GM12892 (cell line): ENCODE measurements around the gene RAET1E.
"Not testable (repeated sequence)": the region's sequence is repeated elsewhere in the genome, so short reads cannot be mapped to it uniquely, and the experiment has no call there.

ENCODE experiments used
- DNase-seq: peaks from one replicate; pipeline ENCODE4 v3.0.0; 2011; ENCODE audit not compliant: insufficient read length
- FAIRE-seq: peaks from 2 replicates; lab custom pipeline; 2011; peaks lifted over from hg19 to GRCh38; lab: Jason Lieb, UNC
- POLR2A ChIP-seq: IDR thresholded peaks from 2 replicates; pipeline ENCODE4 v1.6.1; 2011; ENCODE audit warnings: low read depth, low read length, control low read depth
- POLR2AphosphoS5 ChIP-seq: IDR thresholded peaks from 2 replicates; pipeline ENCODE4 v1.6.1; 2011; ENCODE audit warnings: low read depth, low read length, control low read depth
- TAF1 ChIP-seq: IDR thresholded peaks from 2 replicates; pipeline ENCODE4 v1.6.1; 2011; ENCODE audit warnings: low read depth, mild to moderate bottlenecking, control low read depth, low read length, borderline replicate concordance

The RAET1E gene

DNA sequence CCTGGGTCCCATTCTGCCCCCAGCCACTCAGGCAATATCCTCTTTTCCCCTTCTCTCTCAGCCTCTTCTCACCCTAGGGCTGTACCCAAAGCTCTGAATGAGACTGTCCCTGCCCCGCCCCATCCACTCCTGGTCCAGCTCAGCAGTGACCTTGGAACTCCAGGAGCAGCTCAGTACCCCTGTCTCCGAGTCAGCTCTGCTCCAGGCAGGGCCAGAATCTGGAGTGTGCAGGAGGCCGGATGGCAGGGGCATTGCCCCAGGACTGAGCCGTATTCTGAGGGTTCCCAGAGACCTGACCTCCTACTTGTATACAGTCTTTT lies 27.0 kb upstream of the RAET1E start:
- no peak for FAIRE-seq
- no peak for DNase-seq
- TF ChIP-seq POLR2AphosphoS5 (no peak), TAF1 (no peak), POLR2A (no peak)

DNA sequence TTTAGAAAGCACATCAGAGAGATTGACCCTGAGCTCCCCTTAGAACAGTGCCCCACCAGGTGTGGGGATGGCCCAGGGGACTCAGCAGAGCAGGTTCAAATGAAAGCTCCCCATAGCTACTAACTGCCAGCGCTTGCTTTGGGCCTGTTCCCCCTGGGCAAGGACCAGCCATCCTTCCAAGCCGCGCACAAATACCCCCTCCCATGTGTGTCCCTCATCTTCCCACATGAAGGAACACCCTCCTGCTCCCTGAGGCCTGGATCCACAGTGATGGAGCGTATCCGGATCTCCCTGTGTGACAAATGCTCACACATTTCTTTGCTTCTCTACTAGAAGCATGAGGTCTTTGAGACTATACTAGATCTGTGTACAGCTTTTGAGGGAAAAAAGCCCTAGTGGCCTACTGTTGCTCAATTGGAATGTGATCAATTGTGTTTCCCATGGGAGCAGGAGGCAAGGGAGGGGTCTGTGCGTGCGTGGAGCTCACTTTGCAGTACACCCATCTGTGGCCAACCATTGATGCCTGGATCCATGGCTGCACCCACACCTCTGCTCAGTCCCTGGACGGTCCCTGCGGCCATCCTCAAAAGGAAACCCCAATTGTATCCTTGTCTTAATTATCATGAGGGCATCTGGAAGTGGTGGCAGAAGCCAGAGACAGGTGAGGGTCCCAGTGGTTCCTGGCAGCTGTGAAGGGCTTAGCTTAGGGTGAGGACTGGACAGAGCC lies 26.5 kb upstream of the RAET1E start:
- no peak for TF ChIP-seq TAF1
- TF ChIP-seq POLR2AphosphoS5 = no peak
- TF ChIP-seq POLR2A = no peak
- no peak for FAIRE-seq
- no peak for DNase-seq

DNA sequence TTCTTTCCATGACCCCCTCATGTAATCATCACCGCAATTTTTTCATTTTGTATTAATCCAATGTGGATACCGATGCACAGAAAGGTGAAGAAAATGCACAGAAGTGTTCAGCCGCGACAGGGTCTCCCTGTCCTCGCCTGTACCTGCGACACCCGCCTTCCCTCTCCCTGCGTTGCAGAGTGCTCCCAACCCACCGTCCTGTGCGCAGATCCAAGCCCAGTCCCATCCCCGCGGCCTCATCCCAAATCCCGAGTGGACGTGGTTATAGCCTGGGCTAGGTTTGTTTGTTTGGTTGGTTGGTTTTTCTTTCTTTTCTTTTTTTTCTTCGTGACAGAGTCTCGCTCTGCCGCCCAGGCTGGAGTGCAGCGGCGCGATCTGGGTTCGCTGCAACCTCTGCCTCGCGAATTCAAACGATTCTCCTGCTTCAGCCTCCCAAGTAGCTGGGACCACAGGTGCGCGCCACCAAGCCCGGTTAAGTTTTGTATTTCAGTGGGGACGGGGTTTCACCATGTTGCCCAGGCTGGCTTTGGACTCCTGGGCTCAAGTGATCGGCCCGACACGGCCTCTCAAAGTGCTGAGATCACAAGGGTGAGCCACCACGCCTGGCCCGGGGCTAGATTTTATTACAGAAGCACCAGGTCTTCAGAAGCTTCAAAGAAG lies 25.5 kb upstream of the RAET1E start:
- DNase-seq (no peak), FAIRE-seq (no peak)
- TF ChIP-seq TAF1 (no peak), POLR2A (no peak), POLR2AphosphoS5 (no peak)

DNA sequence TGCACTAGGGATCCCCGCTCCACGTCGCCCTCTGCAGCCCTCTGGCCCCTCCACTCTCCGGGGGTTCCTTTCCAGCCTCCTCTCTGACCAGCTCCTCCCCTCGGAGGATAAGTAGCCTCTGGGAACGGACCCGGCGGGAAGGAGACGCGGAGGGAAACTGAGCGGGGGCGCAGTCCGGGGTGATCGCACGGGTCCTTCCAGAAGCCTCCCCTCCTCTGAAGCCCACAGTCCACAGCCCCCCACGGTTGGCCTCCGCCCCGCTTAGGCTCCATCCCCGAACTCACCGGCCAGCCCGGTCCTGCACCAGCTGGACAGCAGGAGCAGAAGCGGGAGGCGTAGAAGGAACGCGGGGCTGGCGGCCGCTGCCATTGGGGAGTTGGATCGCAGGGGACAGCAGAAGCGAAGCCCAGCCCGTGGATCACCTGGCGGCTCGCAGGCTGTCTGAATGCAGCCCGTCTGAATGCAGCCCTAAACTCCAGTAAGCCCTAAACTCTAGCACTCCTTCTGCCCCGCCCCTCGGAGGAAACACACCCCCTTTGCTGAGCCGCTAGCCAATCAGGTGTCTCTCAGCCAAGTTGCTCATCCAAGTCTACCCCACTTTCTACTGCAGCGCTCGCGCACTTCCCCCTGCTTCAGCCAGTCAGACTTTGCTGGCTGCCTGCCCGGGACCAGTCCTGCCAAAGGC lies 24.9 kb upstream of the RAET1E start, which contains the start of gene RAET1G:
Gene RAET1G (minus strand): TSS at position 480 of the 685 bp plus-strand sequence. CDS start 111 bp downstream, at position 369.
- no peak for FAIRE-seq
- DNase-seq = peak; percentile 51
- TF ChIP-seq POLR2A = no peak
- TF ChIP-seq TAF1 = no peak
- TF ChIP-seq POLR2AphosphoS5 = no peak

DNA sequence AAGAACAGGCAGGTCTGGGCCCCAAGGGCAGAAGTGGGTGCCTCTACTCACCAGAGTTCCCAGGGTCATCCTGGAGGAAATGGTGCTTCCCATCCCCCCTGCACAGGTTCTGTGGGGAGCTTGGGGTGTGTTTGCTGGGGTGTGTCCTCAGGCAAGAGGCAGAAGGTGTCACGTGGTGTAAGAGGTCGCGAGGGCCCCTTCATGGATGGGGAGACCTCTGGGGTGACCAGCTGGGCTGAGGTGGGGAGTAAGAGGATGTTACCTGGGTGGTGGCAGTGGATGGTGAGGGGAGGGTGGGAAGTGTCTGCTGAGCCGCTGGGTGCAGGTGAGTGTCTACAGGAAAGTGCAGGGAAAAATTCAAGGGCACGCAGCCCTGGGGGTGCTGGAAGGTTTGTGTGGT lies 24.2 kb upstream of the RAET1E start:
- not testable (repeated sequence) for FAIRE-seq

DNA sequence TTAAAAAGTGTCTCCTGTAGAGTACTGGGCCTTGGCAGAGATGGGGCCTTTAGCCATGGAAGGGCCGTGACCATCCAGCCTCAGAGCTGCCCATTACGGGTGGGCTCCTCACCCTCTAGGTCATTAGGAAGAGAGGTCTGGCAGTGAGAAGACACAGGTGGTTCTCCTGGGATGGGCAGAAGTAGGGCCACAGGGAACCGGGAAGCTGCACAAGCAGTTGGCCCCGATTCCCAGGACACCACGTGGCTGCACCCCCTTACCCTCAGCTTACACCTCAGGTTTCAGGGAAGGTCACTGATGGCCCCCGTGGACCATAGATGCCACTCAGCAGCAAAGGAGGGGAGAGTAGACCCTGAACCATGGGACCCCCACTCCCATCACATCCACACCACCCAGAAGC lies 23.4 kb upstream of the RAET1E start:
- FAIRE-seq (no peak), DNase-seq (no peak)
- TF ChIP-seq TAF1 (no peak), POLR2A (no peak), POLR2AphosphoS5 (no peak)

More for the DNA sequence above, 24.2 kb upstream of the RAET1E start:
- not testable (repeated sequence) for DNase-seq

DNA sequence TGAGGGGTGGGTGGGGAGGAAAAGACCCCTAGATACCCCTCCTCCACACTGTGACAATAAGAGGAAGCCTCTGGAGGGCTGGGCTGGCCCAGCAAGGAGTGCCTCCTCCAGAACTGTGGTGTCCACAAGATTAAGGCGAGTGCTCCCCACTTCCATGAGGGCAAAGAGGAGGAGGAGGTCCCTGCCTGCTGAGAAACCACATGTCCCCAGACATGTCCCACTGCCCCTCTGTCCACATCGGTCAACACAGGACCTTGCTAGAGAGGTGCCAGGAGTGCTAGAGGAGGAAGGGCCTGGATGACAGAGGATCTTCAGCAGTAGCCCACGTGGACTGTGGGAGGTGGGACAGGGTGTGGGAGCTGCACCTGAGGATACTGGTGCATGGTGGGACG lies 21.9 kb upstream of the RAET1E start:
- DNase-seq (no peak), FAIRE-seq (no peak)
- TF ChIP-seq POLR2A = no peak
- no peak for TF ChIP-seq TAF1
- TF ChIP-seq POLR2AphosphoS5 = no peak

DNA sequence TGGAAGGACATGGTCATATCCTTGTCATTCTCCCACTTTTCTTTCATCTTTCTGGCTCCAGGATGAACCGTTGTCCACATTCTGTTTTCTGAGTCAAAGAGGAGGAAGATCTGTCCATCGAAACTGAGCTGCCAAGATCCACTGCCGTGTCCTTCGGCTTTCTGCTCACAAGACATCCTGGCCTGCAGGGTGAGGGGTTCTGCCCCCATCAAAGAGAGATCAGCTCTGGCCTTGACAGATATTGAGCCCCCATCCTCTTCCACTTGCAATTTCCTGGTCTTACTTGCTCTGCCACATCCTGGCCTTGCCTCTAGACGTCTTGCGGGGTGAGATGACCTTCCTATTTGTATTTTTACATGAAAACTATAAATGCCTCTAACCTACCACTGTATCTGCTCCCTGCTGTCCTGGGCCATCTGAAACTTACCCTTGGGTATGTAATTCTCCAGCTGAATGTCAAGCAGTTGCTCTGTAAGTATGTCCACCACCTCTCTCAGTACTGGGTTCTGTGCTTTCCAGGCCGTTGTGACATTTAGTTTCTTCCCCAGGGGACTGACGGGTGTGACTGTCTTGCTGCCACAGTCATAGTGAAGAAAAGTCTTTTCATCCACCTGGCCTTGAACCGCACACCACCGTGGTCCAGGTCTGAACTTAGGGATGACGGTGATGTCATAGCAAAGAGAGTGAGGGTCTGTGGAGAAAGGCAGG lies 21.4 kb upstream of the RAET1E start:
- not testable (repeated sequence) for FAIRE-seq, DNase-seq

DNA sequence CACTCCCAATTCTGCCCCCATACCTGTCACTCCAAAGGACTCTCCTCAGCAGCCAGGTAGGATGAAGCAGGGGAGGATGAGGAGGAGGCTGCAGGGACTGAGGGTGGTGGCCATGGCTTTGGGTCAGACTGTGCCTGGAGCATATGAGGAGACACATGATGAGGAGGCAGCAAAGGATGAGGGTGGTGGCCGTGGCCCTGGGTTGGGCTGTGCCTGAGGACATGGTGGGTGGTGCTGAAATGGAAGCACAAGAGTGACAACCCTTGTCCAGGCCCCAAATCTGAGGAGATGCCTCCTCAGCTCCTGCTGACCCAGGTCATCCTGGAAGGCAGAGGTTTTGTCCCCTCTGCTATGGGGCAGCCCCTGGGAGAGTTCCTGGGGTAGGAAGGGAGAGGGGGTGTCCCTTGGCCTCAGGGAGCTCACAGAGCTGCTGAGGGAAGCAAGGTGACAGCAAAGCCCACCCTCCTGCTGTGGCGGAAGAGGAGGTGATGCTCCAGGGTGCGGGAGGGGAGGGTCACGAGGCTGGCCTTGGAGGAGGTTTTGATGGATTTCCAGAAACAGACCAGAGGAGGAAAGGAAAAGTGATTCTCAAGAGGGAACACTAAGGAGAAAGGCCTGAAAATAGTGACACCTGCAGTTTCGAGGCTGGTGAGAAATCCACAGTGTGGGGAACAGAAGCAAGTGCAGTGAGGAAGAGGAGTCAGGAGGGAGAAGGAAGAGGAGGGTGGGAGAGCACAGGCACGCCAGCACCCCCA lies 20.4 kb upstream of the RAET1E start:
- no peak for FAIRE-seq
- TF ChIP-seq POLR2A (no peak), POLR2AphosphoS5 (no peak), TAF1 (no peak)

DNA sequence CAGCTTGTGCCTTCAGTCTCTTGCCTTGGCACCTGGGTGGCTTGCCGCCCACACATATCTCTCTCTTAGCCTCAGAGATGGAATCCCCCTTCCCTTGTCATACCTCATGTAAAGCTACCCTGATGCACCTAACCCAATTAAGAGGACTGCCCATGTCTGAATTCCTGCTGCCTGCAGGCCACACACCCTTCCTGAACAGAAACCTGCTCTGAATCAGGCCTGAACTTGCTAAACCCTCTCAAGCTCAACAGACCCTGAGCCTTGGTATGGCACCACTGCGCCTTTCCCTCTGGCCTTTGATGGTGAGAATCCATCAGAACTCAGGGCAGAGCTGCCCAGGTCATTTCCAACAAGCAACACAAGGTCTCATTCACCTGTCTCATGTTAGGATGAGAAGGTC lies 19.8 kb upstream of the RAET1E start:
- TF ChIP-seq POLR2A (no peak), POLR2AphosphoS5 (no peak), TAF1 (no peak)
- DNase-seq (no peak), FAIRE-seq (no peak)

More for the DNA sequence above, 20.4 kb upstream of the RAET1E start:
- DNase-seq = no peak

DNA sequence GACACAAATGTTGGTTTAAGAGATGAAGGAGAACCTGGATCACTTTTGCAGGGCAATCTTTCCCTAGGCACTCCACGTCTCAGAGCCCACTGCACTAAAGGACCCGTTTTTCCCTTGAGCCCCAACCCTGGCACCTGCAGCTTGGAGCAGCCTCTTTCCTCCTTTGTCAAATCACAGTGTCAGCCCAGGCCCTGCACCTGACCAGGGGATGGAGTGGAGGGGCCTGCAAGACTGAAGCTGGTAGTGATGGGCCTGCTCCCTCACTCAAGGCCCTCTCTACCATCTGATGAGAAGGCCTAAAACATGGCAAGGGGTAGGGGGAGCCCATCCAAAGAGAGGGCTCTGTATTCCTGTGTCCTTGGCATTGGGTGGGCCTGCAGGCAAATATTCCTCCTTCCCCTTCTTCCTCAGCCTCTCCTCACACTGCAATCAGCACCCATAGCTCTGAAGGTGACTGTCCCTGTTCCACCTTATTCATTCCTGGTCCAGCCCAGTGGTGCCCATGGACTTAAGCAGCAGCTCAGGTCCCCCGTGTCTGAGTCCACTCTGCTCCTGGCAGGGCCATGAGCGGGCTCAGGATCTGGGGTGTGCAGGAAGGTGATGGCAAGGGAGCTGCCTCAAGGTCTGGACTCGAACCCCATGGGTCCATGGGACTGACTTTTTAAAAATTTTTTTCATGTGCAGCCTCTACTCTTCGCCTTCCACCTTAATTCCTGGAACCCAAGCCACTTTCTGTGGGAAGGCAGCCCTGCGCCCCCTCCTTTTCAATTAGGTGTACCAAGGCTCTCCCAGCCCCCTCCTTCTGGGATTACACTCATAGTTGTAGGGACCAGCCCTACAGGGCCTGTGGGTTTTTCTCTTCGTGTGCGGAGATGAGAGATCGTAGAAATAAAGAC lies 18.3 kb upstream of the RAET1E start:
- no peak for DNase-seq
- no peak for FAIRE-seq
- TF ChIP-seq TAF1 (no peak), POLR2A (no peak), POLR2AphosphoS5 (no peak)
